H9 (cell line): Measurements from ENCODE around the gene STK32B. TPM values are rescaled to one million over a fixed set of nuclear protein-coding genes. Genes with fewer than 3 reads are reported as not detected.

Experiments used
- DNase-seq: peaks from one replicate; pipeline ENCODE4 v3.0.0-alpha.2; 2017
- H2AFZ ChIP-seq: one replicate; pipeline ENCODE4 v1.6.1; 2013; ENCODE audit warnings: mild to moderate bottlenecking, low read length, control low read depth, moderate library complexity
- H2AK5ac ChIP-seq: 2 replicates; pipeline ENCODE4 v1.6.1; 2013; ENCODE audit warnings: low read length, control low read depth, mixed read lengths; ENCODE audit not compliant: insufficient read length
- H2BK120ac ChIP-seq: one replicate; pipeline ENCODE4 v1.6.1; 2013; ENCODE audit warnings: low read depth, mild to moderate bottlenecking, low read length, control low read depth, inconsistent platforms; ENCODE audit not compliant: poor library complexity, severe bottlenecking
- H2BK12ac ChIP-seq: 2 replicates; pipeline ENCODE4 v1.6.1; 2013; ENCODE audit warnings: low read length, control low read depth, mixed read lengths, low read depth; ENCODE audit not compliant: insufficient read length
- H2BK15ac ChIP-seq: 2 replicates; pipeline ENCODE4 v1.6.1; 2013; ENCODE audit warnings: low read depth, low read length, control low read depth
- H2BK20ac ChIP-seq: one replicate; pipeline ENCODE4 v1.6.1; 2013; ENCODE audit warnings: low read depth, mild to moderate bottlenecking, low read length, control low read depth, inconsistent platforms; ENCODE audit not compliant: poor library complexity, severe bottlenecking
- H2BK5ac ChIP-seq: 2 replicates; pipeline ENCODE4 v1.6.1; 2013; ENCODE audit warnings: low read length, control low read depth, mixed read lengths; ENCODE audit not compliant: insufficient read length
- H3K14ac ChIP-seq: 2 replicates; pipeline ENCODE4 v1.6.1; 2013; ENCODE audit warnings: low read length, control low read depth; ENCODE audit not compliant: insufficient read depth
- H3K18ac ChIP-seq: 2 replicates; pipeline ENCODE4 v1.6.1; 2013; ENCODE audit warnings: low read depth, mild to moderate bottlenecking, mixed read lengths, low read length, control low read depth; ENCODE audit not compliant: insufficient read length
- H3K23ac ChIP-seq: 2 replicates; pipeline ENCODE4 v1.6.1; 2013; ENCODE audit warnings: low read length, control low read depth, mixed read lengths, low read depth; ENCODE audit not compliant: insufficient read length
- H3K23me2 ChIP-seq: 2 replicates; pipeline ENCODE4 v1.6.1; 2013; ENCODE audit warnings: low read depth, mild to moderate bottlenecking, mixed read lengths, low read length, control low read depth; ENCODE audit not compliant: insufficient read length, poor library complexity, severe bottlenecking
- H3K27ac ChIP-seq: 2 replicates; pipeline ENCODE4 v1.5.1; 2013; ENCODE audit warnings: low read length, control low read depth, mixed read lengths, low read depth; ENCODE audit not compliant: insufficient read length
- H3K27me3 ChIP-seq: 2 replicates; pipeline ENCODE4 v1.6.1; 2013; ENCODE audit warnings: low read length, control low read depth, inconsistent platforms; ENCODE audit not compliant: insufficient read depth
- H3K4ac ChIP-seq: 2 replicates; pipeline ENCODE4 v1.6.1; 2013; ENCODE audit warnings: low read depth, mild to moderate bottlenecking, control low read depth, inconsistent platforms, low read length, moderate library complexity
- H3K4me1 ChIP-seq: 2 replicates; pipeline ENCODE4 v1.6.1; 2013; ENCODE audit warnings: low read length, control low read depth, inconsistent platforms; ENCODE audit not compliant: insufficient read depth
- H3K4me2 ChIP-seq: 2 replicates; pipeline ENCODE4 v1.6.1; 2013; ENCODE audit warnings: low read length, control low read depth, mixed read lengths; ENCODE audit not compliant: insufficient read length, insufficient read depth
- H3K56ac ChIP-seq: 2 replicates; pipeline ENCODE4 v1.6.1; 2013; ENCODE audit warnings: low read depth, mild to moderate bottlenecking, mixed read lengths, low read length, control low read depth; ENCODE audit not compliant: insufficient read length
- H3K79me1 ChIP-seq: 2 replicates; pipeline ENCODE4 v1.6.1; 2013; ENCODE audit warnings: low read depth, mild to moderate bottlenecking, moderate library complexity, low read length, control low read depth, inconsistent platforms; ENCODE audit not compliant: insufficient read depth, poor library complexity, severe bottlenecking
- H3K79me2 ChIP-seq: 2 replicates; pipeline ENCODE4 v1.6.1; 2013; ENCODE audit warnings: low read length, control low read depth, inconsistent platforms; ENCODE audit not compliant: insufficient read depth
- H3K9ac ChIP-seq: 2 replicates; pipeline ENCODE4 v1.6.1; 2013; ENCODE audit warnings: low read length, control low read depth, mixed read lengths; ENCODE audit not compliant: insufficient read length; ENCODE audit errors: extremely low read depth
- H3K9me3 ChIP-seq: one replicate; pipeline ENCODE4 v1.6.1; 2013; ENCODE audit warnings: low read depth, low read length, inconsistent platforms; ENCODE audit not compliant: control insufficient read depth
- H3T11ph ChIP-seq: one replicate; pipeline ENCODE4 v1.6.1; 2013; ENCODE audit warnings: mild to moderate bottlenecking, low read length, control low read depth, inconsistent platforms
- H4K20me1 ChIP-seq: one replicate; pipeline ENCODE4 v1.6.1; 2013; ENCODE audit not compliant: control insufficient read depth, insufficient read length, insufficient read depth
- H4K5ac ChIP-seq: 2 replicates; pipeline ENCODE4 v1.6.1; 2013; ENCODE audit warnings: low read depth, mild to moderate bottlenecking, mixed read lengths, low read length, control low read depth; ENCODE audit not compliant: insufficient read length
- H4K8ac ChIP-seq: replicated peaks from 2 replicates; pipeline ENCODE4 v1.6.1; 2013; ENCODE audit warnings: low read length, control low read depth, mixed read lengths, low read depth; ENCODE audit not compliant: insufficient read length
- H4K91ac ChIP-seq: 2 replicates; pipeline ENCODE4 v1.6.1; 2013; ENCODE audit warnings: low read depth, mild to moderate bottlenecking, moderate library complexity, mixed read lengths, low read length, control low read depth; ENCODE audit not compliant: insufficient read length
- H3K27ac Mint-ChIP-seq, 3 experiments: 2 replicates in 2 of 3; 3 replicates in 1 of 3; pipeline ENCODE4 v1.8.0; 2020 to 2021; ENCODE audit warnings: mixed read lengths in 3 of 3, mild to moderate bottlenecking in 1 of 3, moderate library complexity in 1 of 3
- H3K27me3 Mint-ChIP-seq: 2 replicates; pipeline ENCODE4 v1.8.0; 2021; ENCODE audit warnings: low read depth, mild to moderate bottlenecking, moderate library complexity, mixed read lengths
- H3K36me3 Mint-ChIP-seq, 3 experiments: 2 replicates in 2 of 3; 3 replicates in 1 of 3; pipeline ENCODE4 v1.8.0; 2020 to 2021; ENCODE audit warnings: low read depth in 3 of 3, mixed read lengths in 3 of 3; ENCODE audit not compliant: insufficient read depth in 1 of 3
- H3K4me1 Mint-ChIP-seq, 2 experiments: 2 replicates each; pipeline ENCODE4 v1.8.0; 2020; ENCODE audit warnings: mixed read lengths in 2 of 2
- H3K4me3 Mint-ChIP-seq, 2 experiments: 2 replicates in 1 of 2; 3 replicates in 1 of 2; pipeline ENCODE4 v1.8.0; 2020 to 2021; ENCODE audit warnings: mild to moderate bottlenecking in 2 of 2, mixed read lengths in 2 of 2, moderate library complexity in 1 of 2
- H3K9me3 Mint-ChIP-seq, 2 experiments: 2 replicates in 1 of 2; 3 replicates in 1 of 2; pipeline ENCODE4 v1.8.0; 2020; ENCODE audit warnings: mild to moderate bottlenecking in 2 of 2, mixed read lengths in 2 of 2, moderate library complexity in 1 of 2
- CTCF ChIP-seq: fragments of 200-600 bp; sonication (generic); conservative IDR thresholded peaks from 3 replicates; pipeline ENCODE4 v1.8.0; 2021; ENCODE audit warnings: antibody characterized with exemption, mild to moderate bottlenecking
- WGBS: extraction: QIAGEN DNeasy Blood & Tissue Kit; methylation state at CpG from one replicate; pipeline ENCODE4 v1.1.7; 2013; ENCODE audit warnings: missing lambda C conversion rate, low lambda C conversion rate, mixed read lengths; ENCODE audit not compliant: insufficient read length; ENCODE audit errors: extremely low coverage; 5-methylcytosine and 5-hydroxymethylcytosine counted together
- total RNA-seq: library from RNA; stranded (reverse); gene quantifications from 2 replicates; pipeline ENCODE4 v1.2.1, GENCODE V29; 2021

Gene STK32B
- total RNA-seq, 1 experiment from 2014 or later: 1.0 TPM

GRCh38 chr4:5459236-5459635, 408.0 kb downstream of the STK32B start:
- H3K79me1 ChIP-seq: no peaks in the 10 kb centered on the region
- no peaks in the 10 kb centered on the region for H3K4me1 ChIP-seq
- no peak overlapping the region for H3K27ac ChIP-seq
- Mint-ChIP-seq H3K27ac (no peak overlapping the region), H3K36me3 (no peaks in the 10 kb centered on the region; a peak in 1 of 7 replicates), H3K27me3 (peaks cover 5% of the 10 kb centered on the region), H3K4me1 (peaks cover 5 to 11% of the 10 kb centered on the region in 2 experiments), H3K9me3 (no peaks in the 10 kb centered on the region), H3K4me3 (no peak overlapping the region)
- no peak for DNase-seq
- no peak overlapping the region for H3K18ac ChIP-seq
- no peak overlapping the region for H3K23ac ChIP-seq
- H2BK20ac ChIP-seq: no peak overlapping the region
- TF ChIP-seq CTCF: no peak
- H2AFZ ChIP-seq: no peak overlapping the region
- H2BK5ac ChIP-seq: no peak overlapping the region
- H3K4me2 ChIP-seq: no peak overlapping the region
- no peak overlapping the region for H4K5ac ChIP-seq
- H3K4ac ChIP-seq: no peak overlapping the region
- no peaks in the 10 kb centered on the region for H3K9me3 ChIP-seq
- no peak overlapping the region for H4K91ac ChIP-seq
- no peak overlapping the region for H3K56ac ChIP-seq
- no peak overlapping the region for H2AK5ac ChIP-seq
- no peak overlapping the region for H2BK12ac ChIP-seq
- H3K9ac ChIP-seq: no peak overlapping the region
- H3K79me2 ChIP-seq: no peaks in the 10 kb centered on the region
- no peaks in the 10 kb centered on the region for H4K20me1 ChIP-seq
- WGBS: no CpG with 5 or more reads among the region's 3 CpGs
- no peak overlapping the region for H4K8ac ChIP-seq
- H3K14ac ChIP-seq: no peak overlapping the region
- no peak overlapping the region for H2BK15ac ChIP-seq
- no peak overlapping the region for H3T11ph ChIP-seq
- no peaks in the 10 kb centered on the region for H3K23me2 ChIP-seq
- H3K27me3 ChIP-seq: no peaks in the 10 kb centered on the region
- H2BK120ac ChIP-seq: no peak overlapping the region
